ENCODE results near the gene ZNF385A.

Gene ZNF385A

DNA sequence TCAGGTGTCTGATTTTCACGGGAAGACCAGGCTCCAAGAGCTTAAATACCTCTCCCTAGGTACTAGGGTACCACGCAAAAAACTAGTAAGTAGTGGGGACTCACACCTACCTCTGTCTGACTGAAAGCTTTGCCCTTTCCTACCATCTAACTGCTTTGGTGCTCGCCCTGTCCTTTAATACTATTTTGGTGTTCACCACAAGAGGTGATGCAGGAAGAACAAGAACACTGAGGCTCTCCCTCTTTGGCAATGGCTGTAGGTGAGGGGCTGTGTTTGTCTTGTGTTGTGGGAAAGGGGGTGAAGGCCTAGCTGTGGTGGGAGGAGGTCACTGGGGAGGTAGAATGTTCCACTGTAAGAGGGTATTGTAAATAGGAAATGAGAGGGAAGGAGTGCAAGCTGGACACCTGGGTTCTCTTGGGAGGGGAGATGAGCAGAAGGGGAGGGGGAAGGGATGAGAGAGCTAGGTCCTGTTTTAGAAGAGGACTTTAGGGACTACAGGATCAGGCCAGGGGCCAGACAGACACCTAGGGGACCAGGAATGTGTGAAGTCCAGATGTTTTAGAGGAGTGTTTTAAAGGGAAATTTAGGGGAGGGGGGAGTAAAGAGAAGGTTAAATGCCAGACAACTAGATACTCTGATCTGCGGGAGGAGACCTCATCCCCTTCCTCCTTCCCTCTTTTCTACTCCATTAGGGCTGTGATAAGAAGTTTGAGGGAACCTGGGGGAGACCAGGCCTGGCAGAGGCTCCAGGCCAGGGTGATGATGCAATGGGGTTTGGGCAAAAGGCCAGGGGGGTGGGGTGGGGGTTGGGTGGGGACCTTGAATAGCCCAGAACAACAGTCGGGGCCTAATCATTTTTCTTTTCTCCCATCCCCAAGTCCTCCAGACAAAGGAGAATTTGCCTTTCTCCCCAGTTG is 32.4 kb upstream of the ZNF385A start:
- TF ChIP-seq POLR2AphosphoS5 (IDR thresholded peaks at IDR 0.05; ENCODE audit: low read depth, low read length) = no peak
- no peak for TF ChIP-seq FOXP2 (optimal IDR thresholded peaks at IDR 0.05; ENCODE audit: borderline replicate concordance, extremely low read depth, extremely low read length, insufficient read depth)
- no peak for TF ChIP-seq SIN3A (IDR thresholded peaks at IDR 0.05; ENCODE audit: borderline replicate concordance, insufficient read depth, low read length)
- TF ChIP-seq, protein P1, sequence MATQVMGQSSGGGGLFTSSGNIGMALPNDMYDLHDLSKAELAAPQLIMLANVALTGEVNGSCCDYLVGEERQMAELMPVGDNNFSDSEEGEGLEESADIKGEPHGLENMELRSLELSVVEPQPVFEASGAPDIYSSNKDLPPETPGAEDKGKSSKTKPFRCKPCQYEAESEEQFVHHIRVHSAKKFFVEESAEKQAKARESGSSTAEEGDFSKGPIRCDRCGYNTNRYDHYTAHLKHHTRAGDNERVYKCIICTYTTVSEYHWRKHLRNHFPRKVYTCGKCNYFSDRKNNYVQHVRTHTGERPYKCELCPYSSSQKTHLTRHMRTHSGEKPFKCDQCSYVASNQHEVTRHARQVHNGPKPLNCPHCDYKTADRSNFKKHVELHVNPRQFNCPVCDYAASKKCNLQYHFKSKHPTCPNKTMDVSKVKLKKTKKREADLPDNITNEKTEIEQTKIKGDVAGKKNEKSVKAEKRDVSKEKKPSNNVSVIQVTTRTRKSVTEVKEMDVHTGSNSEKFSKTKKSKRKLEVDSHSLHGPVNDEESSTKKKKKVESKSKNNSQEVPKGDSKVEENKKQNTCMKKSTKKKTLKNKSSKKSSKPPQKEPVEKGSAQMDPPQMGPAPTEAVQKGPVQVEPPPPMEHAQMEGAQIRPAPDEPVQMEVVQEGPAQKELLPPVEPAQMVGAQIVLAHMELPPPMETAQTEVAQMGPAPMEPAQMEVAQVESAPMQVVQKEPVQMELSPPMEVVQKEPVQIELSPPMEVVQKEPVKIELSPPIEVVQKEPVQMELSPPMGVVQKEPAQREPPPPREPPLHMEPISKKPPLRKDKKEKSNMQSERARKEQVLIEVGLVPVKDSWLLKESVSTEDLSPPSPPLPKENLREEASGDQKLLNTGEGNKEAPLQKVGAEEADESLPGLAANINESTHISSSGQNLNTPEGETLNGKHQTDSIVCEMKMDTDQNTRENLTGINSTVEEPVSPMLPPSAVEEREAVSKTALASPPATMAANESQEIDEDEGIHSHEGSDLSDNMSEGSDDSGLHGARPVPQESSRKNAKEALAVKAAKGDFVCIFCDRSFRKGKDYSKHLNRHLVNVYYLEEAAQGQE (IDR thresholded peaks at IDR 0.05; ENCODE audit: insufficient read depth in 1 of 2, low read depth in 2 of 2, low read length in 2 of 2) = no peak
- TF ChIP-seq TAF1 (IDR thresholded peaks at IDR 0.05; ENCODE audit: borderline replicate concordance, insufficient read depth, low read length) = no peak

DNA sequence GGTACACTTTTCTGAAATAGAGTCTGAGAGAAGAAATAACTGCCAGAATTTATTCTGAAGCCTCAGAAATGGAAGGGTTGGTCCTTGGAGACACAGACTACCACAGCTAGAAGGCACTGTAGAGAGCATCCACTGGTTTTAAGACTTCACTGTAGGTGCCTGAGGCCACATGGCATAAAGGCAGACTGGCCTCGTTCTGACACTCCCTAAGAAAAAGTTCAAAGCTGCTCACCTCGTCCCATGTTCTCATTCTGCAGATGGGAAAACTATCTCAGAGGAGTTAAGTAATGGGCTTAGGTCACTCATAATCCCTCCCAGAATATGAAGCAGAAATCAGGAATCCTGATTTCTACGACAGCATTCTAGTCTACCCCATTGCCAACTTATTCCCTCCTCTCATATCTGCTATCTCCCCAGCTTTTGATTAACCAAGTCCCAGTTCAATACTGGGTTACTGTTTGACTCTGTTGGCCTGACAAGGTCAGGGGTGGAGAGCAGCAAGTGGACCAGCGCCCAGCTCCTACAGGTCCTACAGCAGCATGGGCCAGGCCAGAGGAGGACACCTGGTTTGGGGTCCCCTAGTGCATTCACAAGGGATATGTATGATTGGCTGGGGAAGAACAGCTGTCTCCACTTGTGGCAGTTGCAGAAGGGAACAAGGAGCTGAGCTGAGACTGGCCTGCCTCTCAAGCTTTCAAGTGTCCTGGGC is 30.8 kb upstream of the ZNF385A start:
- TF ChIP-seq SIN3A (IDR thresholded peaks at IDR 0.05; ENCODE audit: borderline replicate concordance, insufficient read depth, low read length) = no peak

DNA sequence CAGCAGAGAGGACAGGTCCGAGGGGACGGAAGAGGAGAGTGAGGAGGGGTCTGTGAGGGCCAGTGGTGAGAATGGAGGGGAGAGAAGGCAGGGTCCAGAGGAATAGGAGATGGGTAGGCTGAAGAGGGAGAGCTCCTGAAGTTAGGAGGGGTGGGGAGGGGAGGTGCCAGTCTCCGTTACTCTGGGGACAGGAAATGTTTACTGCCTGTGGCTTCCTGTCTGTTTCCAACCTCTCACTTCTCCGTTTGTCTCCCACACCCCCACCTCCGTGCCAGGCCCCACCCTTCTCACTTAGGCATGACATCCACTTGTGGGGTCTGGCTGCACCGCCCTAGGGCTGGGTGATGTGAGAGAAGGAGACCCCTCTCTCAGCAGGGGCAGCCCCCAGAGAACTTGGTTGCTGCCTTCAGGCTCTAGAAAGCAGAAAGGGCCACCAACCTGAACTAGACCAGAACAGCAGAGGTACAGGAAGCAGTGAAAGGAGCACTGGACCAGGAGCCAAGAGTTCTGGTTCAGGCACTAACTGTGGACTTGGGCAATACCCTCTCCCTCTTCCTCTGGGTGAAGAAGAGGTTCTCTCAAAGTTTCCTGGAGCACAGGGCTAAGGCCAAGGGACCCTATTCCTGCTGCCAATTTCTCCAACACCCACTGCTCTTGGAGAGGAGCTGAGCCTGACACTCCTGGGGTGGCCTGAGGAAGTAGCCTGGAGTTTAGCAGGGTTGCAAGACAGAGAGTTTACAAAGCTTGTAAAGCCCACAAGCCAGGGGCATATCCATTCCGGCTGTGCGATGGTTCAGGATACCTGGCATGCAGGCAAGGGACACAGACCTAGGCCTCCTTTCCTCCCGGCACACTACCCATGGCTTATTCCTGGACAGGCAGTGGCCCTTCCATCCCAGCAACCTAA is 29.0 kb upstream of the ZNF385A start:
- TF ChIP-seq SIN3A (IDR thresholded peaks at IDR 0.05; ENCODE audit: borderline replicate concordance, insufficient read depth, low read length) (no peak), POLR2AphosphoS5 (IDR thresholded peaks at IDR 0.05; ENCODE audit: low read depth, low read length) (no peak), TAF1 (IDR thresholded peaks at IDR 0.05; ENCODE audit: borderline replicate concordance, insufficient read depth, low read length) (no peak), FOXP2 (optimal IDR thresholded peaks at IDR 0.05; ENCODE audit: borderline replicate concordance, extremely low read depth, extremely low read length, insufficient read depth) (no peak)
- TF ChIP-seq, protein P1 (IDR thresholded peaks at IDR 0.05; ENCODE audit: insufficient read depth in 1 of 2, low read depth in 2 of 2, low read length in 2 of 2) = no peak

DNA sequence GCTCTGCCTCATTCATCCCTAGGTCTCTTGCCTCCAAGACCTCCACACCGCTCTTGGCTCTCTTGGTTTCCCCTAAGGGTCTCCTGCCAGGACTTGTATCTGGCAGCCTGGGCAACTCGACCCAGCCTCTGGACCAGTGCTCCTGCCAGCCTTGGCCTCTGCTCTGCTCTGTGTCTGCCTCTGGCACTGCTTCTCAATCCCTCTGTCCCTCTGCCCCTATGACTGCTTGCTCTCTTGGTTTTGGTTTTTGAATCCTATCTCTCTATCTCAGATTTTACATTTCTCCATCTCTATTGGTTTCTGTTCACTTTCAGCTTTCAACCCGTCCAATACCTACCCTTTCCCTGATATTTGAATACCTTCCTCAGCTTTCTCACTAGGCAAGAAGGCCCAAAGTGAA is 28.3 kb upstream of the ZNF385A start:
- TF ChIP-seq SIN3A (IDR thresholded peaks at IDR 0.05; ENCODE audit: borderline replicate concordance, insufficient read depth, low read length) (no peak), FOXP2 (optimal IDR thresholded peaks at IDR 0.05; ENCODE audit: borderline replicate concordance, extremely low read depth, extremely low read length, insufficient read depth) (no peak), TAF1 (IDR thresholded peaks at IDR 0.05; ENCODE audit: borderline replicate concordance, insufficient read depth, low read length) (no peak), POLR2AphosphoS5 (IDR thresholded peaks at IDR 0.05; ENCODE audit: low read depth, low read length) (no peak)
- TF ChIP-seq, protein P1 (IDR thresholded peaks at IDR 0.05; ENCODE audit: insufficient read depth in 1 of 2, low read depth in 2 of 2, low read length in 2 of 2) = no peak

DNA sequence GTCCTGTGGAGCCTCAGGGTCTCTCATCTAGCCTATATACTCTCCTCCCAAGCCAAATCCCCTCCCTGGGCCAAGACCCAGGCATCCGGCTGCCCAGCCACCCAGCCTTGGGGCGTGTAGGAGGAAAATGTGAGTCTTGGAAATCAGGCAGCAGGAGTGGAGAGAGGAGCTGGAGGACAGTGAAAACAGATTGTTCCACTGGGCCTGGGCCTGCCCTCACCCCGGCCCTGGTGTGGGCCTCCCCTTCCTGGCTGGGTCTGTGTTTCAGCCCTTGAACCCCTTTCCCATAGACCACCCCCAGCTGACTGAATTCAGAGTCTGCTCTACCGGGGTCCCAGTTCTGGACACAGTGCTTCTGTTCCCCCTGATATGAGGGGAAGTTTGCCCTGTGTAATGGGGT is 27.8 kb upstream of the ZNF385A start:
- TF ChIP-seq, protein P1 (IDR thresholded peaks at IDR 0.05; ENCODE audit: insufficient read depth in 1 of 2, low read depth in 2 of 2, low read length in 2 of 2) = no peak
- TF ChIP-seq SIN3A (IDR thresholded peaks at IDR 0.05; ENCODE audit: borderline replicate concordance, insufficient read depth, low read length) = no peak

Measured in PFSK-1 (cell line).